Lower leg skin (tissue), 4 donors: ENCODE results near the gene CHMP3. TPM values are rescaled to one million over a fixed set of nuclear protein-coding genes. Genes with fewer than 3 reads are reported as not detected.

Source experiments
- DNase-seq, 2 donors: peaks; one replicate each; pipeline ENCODE4 v3.0.0-alpha.2; 2019; ENCODE audit warnings: low spot score in 2 of 2
- H3K4me3 ChIP-seq: fragments of 200-600 bp; sonication (generic); 2 replicates; pipeline ENCODE4 v1.5.1; 2017; ENCODE audit warnings: mild to moderate bottlenecking, low read depth; ENCODE audit not compliant: poor library complexity, severe bottlenecking
- CTCF ChIP-seq, 3 donors: fragments of 450-650 bp; IDR thresholded peaks; one replicate each; pipeline ENCODE4 v1.5.1; 2016; ENCODE audit warnings: antibody characterized with exemption in 3 of 3, mild to moderate bottlenecking in 3 of 3, moderate library complexity in 2 of 3
- POLR2A ChIP-seq, 2 donors: fragments of 450-650 bp; IDR thresholded peaks; one replicate each; pipeline ENCODE4 v1.6.1; 2016 to 2017; ENCODE audit warnings: antibody characterized with exemption in 2 of 2, mild to moderate bottlenecking in 1 of 2, moderate library complexity in 1 of 2
- WGBS, 2 donors: methylation state at CpG; one replicate each; pipeline ENCODE4 v1.1.5; 2018; 5-methylcytosine and 5-hydroxymethylcytosine counted together
- intact Hi-C: fragments of 100-400 bp; cut with DNase I; formaldehyde crosslinking; loops from one replicate; pipeline ENCODE4 v1.15.0; 2023; ENCODE audit warnings: low total_unique reads
- total RNA-seq, 4 donors: library from RNA; depleted of rRNA; stranded (reverse); fragments of >200 nt; gene quantifications; one replicate each; pipeline ENCODE4 v1.1.0, GENCODE V29; 2016

The CHMP3 gene
- total RNA-seq, 4 donors from 2014 or later = 88.2 to 110 (median 97.7) TPM

DNA sequence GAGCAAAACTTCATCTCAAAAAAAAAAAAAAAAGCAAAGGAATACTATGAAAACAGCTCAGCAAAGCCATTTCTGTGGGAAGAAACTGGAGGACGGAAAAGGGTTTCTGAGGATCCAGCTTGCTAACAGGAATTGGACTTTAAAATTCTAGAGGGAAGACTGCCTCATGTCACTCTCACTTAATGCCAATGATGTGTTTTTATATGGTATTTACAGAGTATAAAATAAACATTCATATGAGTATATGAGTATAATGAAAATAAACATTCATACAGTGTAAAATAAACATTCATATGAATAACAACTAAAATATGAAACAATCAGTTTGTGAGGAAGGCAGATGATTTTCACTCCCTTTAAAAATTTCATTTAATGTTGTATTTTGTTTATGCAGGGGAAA, 43.9 kb downstream of the CHMP3 start:
- intact Hi-C loops = no loop called here
- H3K4me3 ChIP-seq = no peak overlapping the region
- no peak for TF ChIP-seq POLR2A (IDR thresholded peaks at IDR 0.05)
- TF ChIP-seq CTCF (IDR thresholded peaks at IDR 0.05) = no peak
- WGBS, 2 donors = 94% methylated on average over 1 of the region's 1 CpG
- DNase-seq = no peak

GRCh38 chr2:86518481-86518880, 44.8 kb downstream of the CHMP3 start:
- intact Hi-C loops = no loop called here
- TF ChIP-seq CTCF (IDR thresholded peaks at IDR 0.05) = no peak
- TF ChIP-seq POLR2A (IDR thresholded peaks at IDR 0.05) = no peak
- 75 to 80% methylated on average over 3 of the region's 3 CpGs for WGBS, 2 donors
- no peak for DNase-seq
- H3K4me3 ChIP-seq = no peak overlapping the region

DNA sequence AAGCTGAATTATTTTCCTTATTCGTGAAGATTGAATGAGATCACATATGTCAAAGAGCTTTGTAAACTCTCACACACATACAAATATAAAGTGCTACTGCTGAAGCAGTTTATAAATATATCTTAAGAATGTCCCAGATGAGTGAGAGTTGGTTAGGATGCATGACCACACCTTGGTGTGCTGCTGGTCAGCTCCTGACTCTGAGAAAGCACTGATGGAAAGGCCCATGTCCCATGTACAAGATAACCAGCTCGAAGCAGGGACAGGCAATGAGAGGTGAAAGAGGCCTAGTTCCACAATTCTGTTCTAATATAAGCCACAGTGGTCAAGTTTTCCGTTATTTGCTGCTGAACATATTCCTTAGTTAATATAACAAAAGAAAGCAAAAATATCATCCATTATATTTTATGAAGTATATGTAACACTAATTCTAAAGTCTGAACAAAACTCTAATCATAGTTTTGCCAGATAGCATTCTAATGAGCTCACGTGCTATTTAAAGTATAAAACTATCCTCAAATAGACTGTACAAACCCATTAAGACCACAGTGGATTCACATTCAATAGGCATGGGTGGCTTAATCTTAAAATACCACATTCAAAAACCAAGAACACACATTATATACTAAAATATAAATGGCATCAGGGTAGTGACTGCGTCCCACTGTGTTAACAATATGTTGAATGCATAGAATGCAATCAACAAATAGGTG, 49.1 kb downstream of the CHMP3 start:
- WGBS, 2 donors = 77 to 95% methylated on average over 5 of the region's 5 CpGs
- no peak overlapping the region for H3K4me3 ChIP-seq
- no peak for DNase-seq
- intact Hi-C loops = no loop called here
- no peak for TF ChIP-seq CTCF (IDR thresholded peaks at IDR 0.05)
- TF ChIP-seq POLR2A (IDR thresholded peaks at IDR 0.05) = no peak

GRCh38 chr2:86512892-86513291, 50.4 kb downstream of the CHMP3 start:
- no peak overlapping the region for H3K4me3 ChIP-seq
- TF ChIP-seq POLR2A (IDR thresholded peaks at IDR 0.05) (no peak), CTCF (IDR thresholded peaks at IDR 0.05) (no peak)
- 73 to 82% methylated on average over 2 of the region's 2 CpGs for WGBS, 2 donors

DNA sequence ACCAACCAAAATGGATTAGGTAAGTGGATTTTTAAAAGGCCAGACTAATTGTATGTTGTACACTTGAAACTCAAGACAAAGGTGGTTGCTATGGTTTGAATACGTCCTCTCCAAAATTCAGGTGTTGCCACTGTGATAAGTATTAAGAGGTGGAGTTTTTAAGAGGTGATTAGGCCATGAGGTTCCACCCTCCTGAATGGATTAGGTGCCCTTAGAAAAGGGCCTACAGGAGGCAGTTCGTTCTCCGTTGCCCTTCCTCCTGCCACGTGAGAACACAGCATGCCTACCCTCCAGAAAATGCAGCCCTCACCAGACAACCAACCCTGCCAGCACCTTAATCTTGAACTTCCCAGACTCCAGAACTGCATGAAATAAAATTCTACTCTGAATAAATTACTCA, 51.2 kb downstream of the CHMP3 start:
- TF ChIP-seq POLR2A (IDR thresholded peaks at IDR 0.05) = no peak
- no peak for TF ChIP-seq CTCF (IDR thresholded peaks at IDR 0.05)
- no peak for DNase-seq
- H3K4me3 ChIP-seq = no peak overlapping the region
- intact Hi-C loops = no loop called here
- WGBS, 2 donors = 56 to 59% methylated on average over 4 of the region's 4 CpGs

More at GRCh38 chr2:86512892-86513291, 50.4 kb downstream of the CHMP3 start:
- DNase-seq = no peak
- intact Hi-C loops = no loop called here

- no peak overlapping the region for H3K4me3 ChIP-seq
- 93 to 97% methylated on average over 4 of the region's 4 CpGs for WGBS, 2 donors
- no peak for TF ChIP-seq POLR2A (IDR thresholded peaks at IDR 0.05)
- no peak for TF ChIP-seq CTCF (IDR thresholded peaks at IDR 0.05)
- intact Hi-C loops = no loop called here
- DNase-seq = no peak
Measured at GRCh38 chr2:86510436-86510933, 52.8 kb downstream of the CHMP3 start.
